Trophoblast cell (in vitro differentiated cells and primary cell): ENCODE measurements around the gene KLHDC10.

Experiments
- DNase-seq, 2 donors: peaks; one replicate each; pipeline ENCODE4 v3.0.0-alpha.2; 2016
- H2AFZ ChIP-seq: 2 replicates; pipeline ENCODE4 v1.6.1; 2013; ENCODE audit warnings: low read length, moderate library complexity, mild to moderate bottlenecking; ENCODE audit not compliant: insufficient read depth, poor library complexity
- H2AK5ac ChIP-seq: 2 replicates; pipeline ENCODE4 v1.6.1; 2013; ENCODE audit warnings: mild to moderate bottlenecking, low read length
- H2BK120ac ChIP-seq: 2 replicates; pipeline ENCODE4 v1.6.1; 2013; ENCODE audit warnings: low read length, mild to moderate bottlenecking, moderate library complexity; ENCODE audit not compliant: insufficient read depth, poor library complexity
- H2BK12ac ChIP-seq: 2 replicates; pipeline ENCODE4 v1.6.1; 2013; ENCODE audit warnings: mild to moderate bottlenecking, low read length, moderate library complexity
- H2BK5ac ChIP-seq: 2 replicates; pipeline ENCODE4 v1.6.1; 2013; ENCODE audit warnings: low read length, low read depth, moderate library complexity, mild to moderate bottlenecking; ENCODE audit not compliant: poor library complexity
- H3K14ac ChIP-seq: 2 replicates; pipeline ENCODE4 v1.6.1; 2013; ENCODE audit warnings: mild to moderate bottlenecking, low read length
- H3K18ac ChIP-seq: 2 replicates; pipeline ENCODE4 v1.6.1; 2013; ENCODE audit warnings: mild to moderate bottlenecking, low read length
- H3K23ac ChIP-seq: 2 replicates; pipeline ENCODE4 v1.6.1; 2013; ENCODE audit warnings: low read length
- H3K27ac ChIP-seq: 2 replicates; pipeline ENCODE4 v1.5.1; 2013; ENCODE audit warnings: low read depth, mild to moderate bottlenecking, inconsistent platforms, low read length, moderate library complexity
- H3K27me3 ChIP-seq: 2 replicates; pipeline ENCODE4 v1.6.1; 2013; ENCODE audit warnings: inconsistent platforms, mild to moderate bottlenecking, low read length, moderate library complexity; ENCODE audit not compliant: insufficient read depth
- H3K36me3 ChIP-seq, 2 experiments: 1 replicate in 1 of 2; 2 replicates in 1 of 2; pipeline ENCODE4 v1.6.1; 2013; ENCODE audit warnings: low read length in 2 of 2, mild to moderate bottlenecking in 2 of 2, moderate library complexity in 1 of 2; ENCODE audit not compliant: insufficient read depth in 2 of 2, control insufficient read depth in 1 of 2
- H3K4ac ChIP-seq: 2 replicates; pipeline ENCODE4 v1.6.1; 2013; ENCODE audit warnings: low read depth, mild to moderate bottlenecking, low read length, moderate library complexity
- H3K4me1 ChIP-seq, 2 experiments: 1 replicate in 1 of 2; 2 replicates in 1 of 2; pipeline ENCODE4 v1.6.1; 2013; ENCODE audit warnings: low read length in 2 of 2, mild to moderate bottlenecking in 2 of 2, moderate library complexity in 1 of 2; ENCODE audit not compliant: insufficient read depth in 2 of 2, control insufficient read depth in 1 of 2
- H3K4me2 ChIP-seq: 2 replicates; pipeline ENCODE4 v1.6.1; 2013; ENCODE audit warnings: inconsistent platforms, mild to moderate bottlenecking, low read length, moderate library complexity
- H3K4me3 ChIP-seq: 2 replicates; pipeline ENCODE4 v1.5.1; 2013; ENCODE audit warnings: mild to moderate bottlenecking, low read depth, low read length, inconsistent platforms
- H3K79me1 ChIP-seq: one replicate; pipeline ENCODE4 v1.6.1; 2013; ENCODE audit warnings: low read length
- H3K79me2 ChIP-seq: 2 replicates; pipeline ENCODE4 v1.6.1; 2013; ENCODE audit warnings: low read length, mild to moderate bottlenecking; ENCODE audit not compliant: control insufficient read depth, insufficient read depth, poor library complexity
- H3K9ac ChIP-seq: 2 replicates; pipeline ENCODE4 v1.6.1; 2013; ENCODE audit warnings: mild to moderate bottlenecking, low read length
- H3K9me3 ChIP-seq: 2 replicates; pipeline ENCODE4 v1.6.1; 2013; ENCODE audit warnings: low read depth, mild to moderate bottlenecking, control low read depth, inconsistent platforms, low read length; ENCODE audit not compliant: insufficient read depth
- H4K12ac ChIP-seq: 2 replicates; pipeline ENCODE4 v1.6.1; 2013; ENCODE audit warnings: low read depth, mild to moderate bottlenecking, low read length, moderate library complexity
- H4K8ac ChIP-seq: 2 replicates; pipeline ENCODE4 v1.6.1; 2013; ENCODE audit warnings: low read depth, mild to moderate bottlenecking, low read length, moderate library complexity
- H4K91ac ChIP-seq: one replicate; pipeline ENCODE4 v1.6.1; 2013; ENCODE audit warnings: low read depth, mild to moderate bottlenecking, low read length, moderate library complexity
- WGBS: extraction: QIAGEN DNeasy Blood & Tissue Kit; methylation state at CpG from one replicate; pipeline ENCODE4 v1.1.7; 2013; ENCODE audit warnings: missing lambda C conversion rate; ENCODE audit not compliant: insufficient read length, insufficient coverage; ENCODE audit errors: extremely low coverage; 5-methylcytosine and 5-hydroxymethylcytosine counted together

Gene KLHDC10

DNA sequence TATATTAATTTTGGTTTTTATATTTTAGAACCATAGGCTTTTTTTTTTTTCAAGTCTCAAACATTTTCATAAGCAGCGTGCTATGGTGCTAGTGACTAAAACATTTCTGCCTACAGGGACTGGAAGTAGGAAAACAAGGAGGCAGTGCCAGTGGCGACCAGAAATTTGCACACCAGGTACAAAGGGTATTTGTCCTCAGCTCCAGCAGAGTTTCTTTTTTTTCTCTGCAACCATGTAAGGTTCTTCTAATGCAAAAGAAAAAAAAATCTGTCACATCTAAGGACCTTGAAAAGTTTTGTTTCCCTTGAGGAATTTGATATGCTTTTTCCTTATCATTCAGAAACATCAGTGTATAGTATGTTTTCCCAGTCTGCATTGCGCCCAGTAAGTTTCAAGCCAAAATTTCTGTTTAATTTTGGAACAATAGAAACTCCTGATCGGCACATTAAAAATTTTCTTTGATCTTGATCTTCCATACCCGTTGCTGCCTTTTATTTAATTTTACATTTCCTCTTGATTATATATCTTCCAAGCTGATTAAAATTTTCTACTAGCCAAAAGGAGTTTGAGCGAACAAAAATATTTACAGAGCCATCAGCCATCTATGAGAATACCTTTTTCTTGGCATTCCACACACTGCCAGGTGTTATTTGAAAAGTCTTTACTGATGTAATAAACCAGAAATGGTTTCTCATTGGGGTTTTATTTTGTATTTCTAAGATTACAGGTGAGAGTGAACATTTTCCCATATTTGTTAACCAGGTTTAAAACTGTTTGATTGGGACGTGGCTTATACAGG lies 956 bp upstream of the KLHDC10 start:
- H3K27me3 ChIP-seq = no peaks in the 10 kb centered on the region
- H3K4me1 ChIP-seq = no peaks in the 10 kb centered on the region
- no peaks in the 10 kb centered on the region for H3K36me3 ChIP-seq
- no peak for DNase-seq
- H3K79me1 ChIP-seq = peaks cover 4% of the 10 kb centered on the region
- no peak overlapping the region for H4K12ac ChIP-seq
- no peak overlapping the region for H2BK5ac ChIP-seq
- peak overlapping the region; percentile 72 for H2AFZ ChIP-seq
- no peak overlapping the region for H3K14ac ChIP-seq
- H3K18ac ChIP-seq = no peak overlapping the region
- no peak overlapping the region for H2BK120ac ChIP-seq
- no peak overlapping the region for H4K91ac ChIP-seq
- peaks cover 2% of the 10 kb centered on the region for H3K79me2 ChIP-seq
- peak overlapping the region; percentile 97 for H3K4me2 ChIP-seq
- H3K23ac ChIP-seq = no peak overlapping the region
- no peak overlapping the region for H3K4ac ChIP-seq
- no peak overlapping the region for H3K4me3 ChIP-seq
- H3K9me3 ChIP-seq = no peaks in the 10 kb centered on the region
- H4K8ac ChIP-seq = peak overlapping the region; percentile 87
- H3K9ac ChIP-seq = no peak overlapping the region
- no peak overlapping the region for H2BK12ac ChIP-seq
- no peak overlapping the region for H2AK5ac ChIP-seq
- H3K27ac ChIP-seq = peak overlapping the region; percentile 70
- no CpG with 5 or more reads among the region's 7 CpGs for WGBS

DNA sequence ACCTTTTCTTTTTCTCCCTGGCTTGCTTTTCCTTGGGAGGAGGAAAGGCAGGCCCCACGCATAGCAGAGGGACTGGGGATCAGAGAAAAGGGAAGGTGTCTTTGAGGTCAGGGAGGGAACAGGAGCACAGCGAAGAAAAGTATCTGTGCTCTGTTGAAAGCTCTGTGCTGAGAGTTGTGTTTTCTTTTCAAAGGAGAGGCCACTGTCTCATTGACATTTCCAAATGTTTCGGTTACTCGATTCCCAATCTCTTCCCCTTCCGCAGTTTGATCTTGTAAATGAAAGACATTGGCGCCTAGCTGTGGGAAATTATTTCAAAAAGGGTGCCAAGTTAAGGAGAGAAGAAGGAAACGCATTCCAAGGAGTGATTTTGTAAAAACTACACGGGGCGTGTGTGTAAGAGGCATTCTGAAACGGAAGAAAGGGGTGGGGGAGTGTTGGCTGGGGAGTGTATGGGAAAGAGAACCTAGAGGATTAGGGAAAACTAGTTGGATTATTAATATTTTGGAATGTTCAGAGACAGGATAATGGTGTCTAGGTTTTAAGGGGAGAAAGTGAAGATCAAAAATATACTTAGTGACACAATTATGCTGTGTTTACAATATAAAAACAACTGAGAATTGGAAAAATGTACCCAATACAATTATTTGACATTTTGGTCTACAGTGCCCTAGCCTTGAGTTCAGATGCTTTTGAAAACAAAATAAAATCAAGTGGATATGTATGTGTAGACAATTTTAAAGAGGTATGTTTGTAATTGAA lies 708 bp downstream of the KLHDC10 start:
- Histone ChIP-seq H3K9ac (peak overlapping the region; percentile 37), H3K9me3 (no peaks in the 10 kb centered on the region), H3K27ac (peak overlapping the region; percentile 30), H3K27me3 (no peaks in the 10 kb centered on the region), H4K91ac (no peak overlapping the region), H4K8ac (peak overlapping the region; percentile 70), H3K4ac (peak overlapping the region; percentile 60), H2AFZ (peak overlapping the region; percentile 39), H3K36me3 (no peaks in the 10 kb centered on the region), H3K14ac (peak overlapping the region; percentile 32), H3K79me1 (peaks cover 4% of the 10 kb centered on the region), H2AK5ac (no peak overlapping the region), H3K79me2 (peaks cover 2% of the 10 kb centered on the region), H2BK5ac (peak overlapping the region; percentile 7), H3K23ac (no peak overlapping the region), H3K4me1 (no peaks in the 10 kb centered on the region), H3K4me2 (peak overlapping the region; percentile 96), H2BK12ac (no peak overlapping the region), H4K12ac (peak overlapping the region; percentile 43), H3K18ac (peak overlapping the region; percentile 56), H2BK120ac (peak overlapping the region; percentile 27), H3K4me3 (peak overlapping the region; percentile 98)
- peak in 1 of 2 donors; percentile 14 for DNase-seq
- WGBS = no CpG with 5 or more reads among the region's 10 CpGs

DNA sequence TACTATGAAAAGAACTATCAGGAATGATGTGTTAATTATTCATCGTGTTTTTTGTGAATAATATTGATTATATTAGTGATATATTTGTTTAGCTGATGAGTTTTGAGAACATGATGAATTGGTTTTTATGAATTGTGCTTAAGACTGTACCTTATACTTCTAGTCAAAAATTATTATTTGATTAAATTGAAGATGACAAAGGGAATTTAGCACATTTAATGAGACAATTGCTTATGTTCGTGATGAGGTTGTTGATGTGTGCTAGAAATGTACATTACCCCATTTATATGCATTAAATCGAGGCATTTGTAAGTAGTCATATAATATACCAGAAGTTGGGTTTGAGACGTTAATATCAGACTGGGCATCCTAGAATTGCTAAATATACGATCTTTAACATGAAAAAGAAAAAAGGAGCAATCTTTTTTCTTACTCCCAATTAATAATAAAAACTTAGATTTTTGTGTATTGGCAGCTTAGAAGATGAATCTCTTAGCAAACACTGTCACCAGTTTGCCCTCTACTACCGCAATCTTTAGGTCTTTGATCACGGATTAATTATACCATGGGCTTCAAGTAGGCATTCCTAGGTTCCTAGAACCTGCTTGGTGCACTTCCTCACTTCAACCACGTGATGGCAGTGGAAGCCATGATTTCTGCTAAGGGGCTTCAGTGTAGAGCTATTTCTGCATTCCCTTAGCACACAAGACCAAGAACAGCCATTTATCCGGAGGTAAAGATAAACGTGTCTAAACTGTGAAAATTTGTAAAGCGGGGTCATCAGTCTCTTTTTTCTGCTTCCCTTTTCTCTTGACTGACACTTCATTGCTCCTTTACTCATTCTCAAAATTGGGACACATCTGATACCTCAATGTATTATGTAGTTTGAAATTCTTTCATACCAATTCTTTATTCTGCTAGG lies 1.6 kb downstream of the KLHDC10 start:
- Histone ChIP-seq H3K4ac (no peak overlapping the region), H3K9ac (no peak overlapping the region), H3K4me2 (peak overlapping the region; percentile 21), H4K91ac (no peak overlapping the region), H2BK12ac (no peak overlapping the region), H2BK120ac (no peak overlapping the region), H3K23ac (no peak overlapping the region), H3K14ac (no peak overlapping the region), H2AFZ (no peak overlapping the region), H3K27ac (no peak overlapping the region), H3K79me2 (peaks cover 2% of the 10 kb centered on the region), H2AK5ac (no peak overlapping the region), H3K4me3 (no peak overlapping the region), H3K4me1 (no peaks in the 10 kb centered on the region), H3K18ac (no peak overlapping the region), H4K8ac (no peak overlapping the region), H3K27me3 (no peaks in the 10 kb centered on the region), H4K12ac (no peak overlapping the region), H3K9me3 (no peaks in the 10 kb centered on the region), H2BK5ac (no peak overlapping the region), H3K79me1 (peaks cover 4% of the 10 kb centered on the region), H3K36me3 (no peaks in the 10 kb centered on the region)
- 100% methylated on average over 1 of the region's 11 CpGs for WGBS
- DNase-seq = peak; percentile 80 to 96

DNA sequence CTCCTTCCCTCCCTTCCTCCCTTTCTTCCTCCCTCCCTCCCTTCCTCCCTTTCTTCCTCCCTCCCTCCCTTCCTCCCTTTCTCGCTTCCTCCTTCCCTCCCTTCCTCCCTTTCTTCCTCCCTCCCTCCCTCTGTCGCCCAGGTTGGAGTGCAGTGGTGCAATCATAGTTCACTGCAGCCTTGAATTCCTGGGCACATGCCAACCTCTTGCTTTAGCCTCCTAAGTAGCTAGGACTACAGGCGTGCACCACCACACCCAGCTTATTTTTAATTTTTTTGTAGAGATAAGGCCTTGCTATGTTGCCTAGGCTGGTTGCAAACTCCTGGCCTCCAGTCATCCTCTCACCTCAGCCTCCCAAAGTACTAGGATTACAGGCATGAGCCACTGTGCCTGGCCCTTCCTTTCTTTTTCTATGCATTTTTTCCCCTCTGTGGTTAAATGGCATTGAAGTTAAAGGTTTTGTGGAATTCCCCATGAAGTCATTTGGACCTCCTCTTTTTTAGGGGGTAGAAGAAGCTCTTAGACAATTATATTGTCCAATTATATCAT lies 9.6 kb downstream of the KLHDC10 start:
- WGBS = no CpG with 5 or more reads among the region's 3 CpGs
- Histone ChIP-seq H2BK5ac (no peak overlapping the region), H3K79me1 (no peaks in the 10 kb centered on the region), H3K4me1 (no peaks in the 10 kb centered on the region), H3K79me2 (no peaks in the 10 kb centered on the region), H3K27ac (no peak overlapping the region), H4K12ac (no peak overlapping the region), H3K18ac (no peak overlapping the region), H3K4me2 (no peak overlapping the region), H3K9ac (no peak overlapping the region), H3K36me3 (peaks cover 4 to 6% of the 10 kb centered on the region in 2 experiments), H2AFZ (no peak overlapping the region), H3K4me3 (no peak overlapping the region), H2BK12ac (no peak overlapping the region), H3K27me3 (no peaks in the 10 kb centered on the region), H3K9me3 (no peaks in the 10 kb centered on the region), H4K8ac (no peak overlapping the region), H2BK120ac (no peak overlapping the region), H2AK5ac (no peak overlapping the region), H3K23ac (no peak overlapping the region), H3K4ac (no peak overlapping the region), H3K14ac (no peak overlapping the region), H4K91ac (no peak overlapping the region)
- DNase-seq = peak; percentile 80 to 89
